NCI-H460 (cell line): ENCODE results near the gene IGHMBP2. TPM values are rescaled to one million over a fixed set of nuclear protein-coding genes. Genes with fewer than 3 reads are reported as not detected.

ENCODE experiments used
- DNase-seq: peaks from one replicate; pipeline ENCODE4 v3.0.0-alpha.2; 2016; ENCODE audit warnings: low read depth; ENCODE audit errors: extremely low read depth
- total RNA-seq: library from RNA; depleted of rRNA; stranded (reverse); fragments of >200 nt; shearing (Covaris generic); gene quantifications from 2 replicates; pipeline ENCODE4 v1.2.3, GENCODE V29; 2014

IGHMBP2 gene
- total RNA-seq, 1 experiment from 2014 or later = 8.3 TPM

DNA sequence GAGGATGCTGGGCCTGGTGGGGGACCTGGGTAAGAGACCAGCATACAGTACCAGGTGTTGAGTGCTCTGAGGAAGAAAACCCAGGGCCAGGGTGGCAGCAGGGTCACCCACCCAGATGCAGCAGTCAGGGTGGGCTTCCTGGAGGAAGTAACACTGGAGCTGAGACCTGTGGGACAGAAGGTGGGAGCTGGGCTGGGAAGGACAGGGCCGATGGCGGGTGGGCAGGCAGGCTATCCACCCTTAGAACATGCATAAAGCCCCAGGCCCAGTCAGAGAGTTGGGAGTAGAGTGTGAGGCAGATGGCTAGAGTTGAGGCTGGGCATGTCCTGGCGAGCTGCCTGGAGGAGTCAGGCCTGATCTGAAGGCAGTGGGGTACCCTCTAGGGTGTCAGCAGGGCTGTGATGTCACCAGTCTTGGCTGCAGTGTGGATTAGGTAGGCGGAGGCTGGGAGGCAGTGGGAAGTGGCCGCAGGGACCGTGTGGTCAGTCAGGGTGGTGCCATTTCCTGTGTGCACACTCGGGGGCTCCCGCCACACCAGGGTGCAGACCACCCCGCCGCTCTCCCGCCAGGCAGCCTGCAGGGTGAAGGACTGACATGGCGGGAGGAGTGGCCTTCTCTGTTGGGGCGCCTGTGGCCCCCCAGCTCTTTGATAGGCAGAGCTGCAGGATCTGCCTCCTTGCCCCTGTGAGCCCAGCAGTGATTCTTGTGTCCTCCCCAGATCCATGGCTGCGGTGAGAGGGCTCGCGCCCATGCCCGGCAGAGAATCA, 35.3 kb downstream of the IGHMBP2 start:
- no peak for DNase-seq

DNA sequence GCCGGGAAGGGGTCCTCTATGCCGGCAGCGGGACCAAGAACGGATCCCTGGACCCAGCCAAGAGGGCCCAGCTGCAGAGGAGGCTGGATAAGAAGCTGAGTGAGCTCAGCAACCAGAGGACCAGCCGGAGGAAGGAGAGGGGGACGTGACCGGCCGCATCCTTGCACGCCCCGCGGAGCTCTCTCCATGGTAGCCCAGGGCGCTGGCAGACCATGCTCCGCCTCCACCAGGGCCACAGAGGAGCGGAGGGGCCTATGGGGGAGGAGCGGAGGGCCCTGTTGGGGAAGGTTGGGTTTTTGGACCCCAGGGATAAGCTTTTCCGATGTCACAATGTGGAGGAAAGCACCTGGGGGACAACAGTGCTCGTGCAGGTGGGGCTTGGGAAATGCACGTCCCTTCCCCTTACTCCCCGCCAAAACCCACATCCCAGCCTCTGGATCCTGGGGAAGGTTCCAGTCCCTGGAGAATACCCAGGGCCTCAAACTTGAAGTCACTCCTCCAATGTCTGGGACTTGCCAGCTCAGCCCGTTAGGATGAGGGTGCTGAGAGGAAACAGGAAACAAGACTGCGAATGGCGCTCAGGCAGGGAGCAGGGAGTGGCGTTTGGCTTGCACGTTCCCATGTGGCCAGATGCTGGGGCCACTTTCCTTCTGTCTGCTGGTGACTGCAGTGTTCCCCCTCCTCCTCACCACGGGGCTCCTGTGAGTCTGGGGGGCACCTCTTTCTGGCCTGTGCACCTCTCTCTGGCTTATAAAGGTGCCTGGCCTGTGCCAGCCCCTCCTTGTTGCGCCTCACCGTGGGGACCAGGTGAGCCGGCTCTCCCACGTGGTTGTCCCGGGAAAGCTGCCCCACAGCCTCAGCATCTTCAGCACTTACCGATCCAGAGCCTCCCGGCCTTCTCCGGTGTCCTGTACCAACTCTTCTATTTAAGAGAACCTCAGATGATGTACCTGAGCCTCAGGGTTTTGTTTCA, 36.2 kb downstream of the IGHMBP2 start:
- no peak for DNase-seq

DNA sequence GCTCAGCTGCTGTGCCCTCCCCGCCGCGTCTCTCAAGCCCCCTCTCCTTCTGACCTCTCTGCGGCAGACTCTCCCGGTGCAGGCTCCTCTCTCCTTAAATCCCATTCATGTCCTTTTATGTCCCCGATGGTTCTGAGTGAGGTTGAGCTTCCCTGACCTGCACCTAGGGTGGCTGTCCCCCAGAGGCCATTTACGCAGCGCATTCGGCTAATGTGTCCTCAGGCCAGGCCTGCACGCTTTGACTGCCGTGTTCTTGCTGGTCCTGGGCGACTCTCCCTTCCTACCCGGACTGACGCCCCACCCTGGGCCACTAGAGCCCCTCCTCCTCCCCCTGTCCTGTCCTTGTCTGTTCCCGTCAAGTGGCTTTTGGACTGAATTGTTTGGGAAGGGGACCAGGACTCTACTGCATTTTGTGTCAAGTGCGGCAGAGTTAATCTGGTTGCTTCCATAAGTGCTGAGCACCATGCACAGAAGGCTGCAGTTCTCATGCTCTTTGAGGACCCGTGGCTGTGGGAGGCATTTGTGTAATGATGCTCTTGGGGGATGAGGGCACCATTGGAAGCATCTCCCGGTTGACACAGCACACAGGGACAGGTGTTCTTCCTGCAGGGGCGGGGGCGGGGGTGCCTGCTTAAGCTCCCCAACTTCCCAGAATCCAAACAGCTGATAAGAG, 37.1 kb downstream of the IGHMBP2 start:
- no peak for DNase-seq

DNA sequence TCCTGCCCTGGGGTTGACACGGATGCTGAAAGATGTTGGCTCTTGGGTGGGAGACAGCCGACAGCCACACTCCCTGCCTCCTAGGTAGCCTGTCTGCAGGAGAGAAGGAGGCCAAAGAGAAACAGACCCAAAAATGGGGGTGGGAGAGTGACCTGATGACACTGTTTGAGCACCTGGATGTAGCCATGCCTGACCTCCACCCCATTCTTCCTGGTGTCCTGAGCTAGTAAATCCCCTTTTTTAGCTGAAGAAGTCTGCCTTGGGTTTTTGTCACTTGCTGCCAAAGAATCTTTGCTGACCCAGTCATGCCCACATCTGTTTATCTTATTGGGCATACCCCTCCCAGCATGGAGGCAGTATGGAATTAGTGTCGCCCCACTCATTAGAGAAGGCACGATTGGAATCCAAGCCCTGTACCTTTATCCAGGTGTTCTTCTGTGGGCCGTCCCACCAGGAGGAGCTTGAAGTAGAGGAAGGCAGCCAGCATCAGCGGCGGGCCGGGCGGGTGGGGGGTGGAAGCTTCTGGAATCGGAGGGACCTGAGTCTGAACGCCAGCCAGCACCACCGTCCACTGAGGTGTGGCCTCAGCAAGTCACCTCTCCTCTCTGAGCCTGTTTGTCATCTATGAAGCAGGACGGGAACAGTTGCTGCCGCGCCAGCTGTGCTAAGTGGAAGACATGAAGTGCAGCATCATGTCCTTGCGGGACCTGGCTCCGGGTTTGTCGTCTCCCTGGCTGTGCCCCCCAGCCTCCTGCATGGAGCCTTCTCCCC, 37.8 kb downstream of the IGHMBP2 start:
- no peak for DNase-seq

DNA sequence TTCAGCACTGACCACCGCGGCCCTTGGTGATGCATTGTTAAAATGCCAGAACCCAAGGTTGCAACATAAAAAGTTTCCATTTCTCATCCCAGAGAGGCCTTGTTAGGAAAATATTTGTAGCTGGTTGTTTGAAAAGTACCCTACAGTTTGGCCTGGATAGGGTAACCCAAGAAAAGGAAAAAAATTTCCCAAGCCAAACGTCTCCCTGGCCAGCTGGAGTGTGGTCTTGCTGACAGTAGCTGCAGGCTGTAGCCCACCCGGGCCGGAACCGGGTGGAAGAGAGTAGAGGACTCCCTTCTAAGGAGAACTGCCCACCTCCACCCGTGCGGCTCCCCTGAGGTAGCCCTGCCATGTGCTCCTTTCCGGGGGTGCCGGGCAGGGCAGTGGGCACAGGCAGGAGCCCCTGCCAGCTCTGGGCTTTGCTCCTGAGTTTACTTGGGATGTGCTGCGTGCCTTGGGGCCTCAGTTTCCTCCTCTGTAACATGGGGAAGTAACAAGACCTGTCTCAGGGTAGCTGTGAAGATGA, 38.5 kb downstream of the IGHMBP2 start:
- DNase-seq = no peak

DNA sequence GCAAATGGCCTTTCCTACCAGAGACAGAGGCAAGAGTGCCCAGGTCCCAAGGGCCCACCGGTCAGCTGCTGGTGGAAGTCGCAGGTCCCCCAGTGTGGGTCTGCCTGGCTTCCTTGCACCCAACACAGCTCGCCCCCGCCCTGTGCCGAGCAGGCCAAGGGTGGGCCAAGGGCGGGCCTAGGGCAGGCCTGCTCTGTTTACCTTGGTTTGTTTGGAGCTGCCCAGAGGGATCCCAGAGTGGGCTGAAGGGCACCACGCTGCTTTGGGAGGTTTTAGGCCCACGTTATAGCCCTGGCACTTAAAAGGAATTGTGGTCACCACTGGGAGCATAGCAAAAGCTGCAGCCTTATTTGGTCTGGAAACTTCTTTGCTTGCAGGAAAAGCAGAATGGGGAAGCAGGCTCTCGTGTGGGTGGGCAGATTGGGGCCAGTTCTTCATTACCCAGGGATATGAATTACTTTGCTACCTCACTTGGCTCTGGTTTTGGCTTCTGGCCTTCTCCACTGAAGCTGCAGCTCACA, 39.1 kb downstream of the IGHMBP2 start:
- no peak for DNase-seq

DNA sequence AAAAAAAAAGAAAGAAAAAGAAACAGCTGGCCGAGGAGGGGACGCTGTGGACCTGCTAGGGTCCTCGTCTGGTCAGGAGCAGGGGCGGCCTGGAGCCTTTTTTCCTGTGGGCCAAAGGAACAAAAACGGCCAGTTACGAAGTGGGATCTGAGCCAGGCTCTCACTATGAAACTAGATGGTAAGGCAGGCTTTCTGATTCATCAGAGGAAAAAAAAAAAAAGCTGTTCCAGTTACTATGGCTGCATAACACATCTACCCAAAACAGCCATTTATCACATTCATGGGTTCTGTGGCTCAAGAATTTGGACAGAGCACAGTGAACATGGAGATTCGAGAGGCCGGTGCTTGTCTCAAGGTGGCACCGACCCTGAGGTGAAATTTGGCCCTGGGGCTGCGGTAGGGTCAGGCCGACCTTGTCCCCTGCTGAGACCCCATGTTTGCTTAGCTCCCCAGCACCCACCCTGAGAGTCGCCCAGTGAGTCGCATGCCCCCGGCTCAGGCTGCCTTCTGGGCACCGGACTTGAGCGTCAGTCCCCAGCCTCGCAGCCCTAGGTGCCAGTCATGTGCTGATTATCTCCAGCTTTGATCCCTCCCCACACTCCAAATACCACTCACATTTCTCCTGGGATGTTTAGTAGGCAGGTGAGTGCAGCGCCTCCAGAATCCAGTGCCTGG, 42.9 kb downstream of the IGHMBP2 start:
- DNase-seq = no peak

DNA sequence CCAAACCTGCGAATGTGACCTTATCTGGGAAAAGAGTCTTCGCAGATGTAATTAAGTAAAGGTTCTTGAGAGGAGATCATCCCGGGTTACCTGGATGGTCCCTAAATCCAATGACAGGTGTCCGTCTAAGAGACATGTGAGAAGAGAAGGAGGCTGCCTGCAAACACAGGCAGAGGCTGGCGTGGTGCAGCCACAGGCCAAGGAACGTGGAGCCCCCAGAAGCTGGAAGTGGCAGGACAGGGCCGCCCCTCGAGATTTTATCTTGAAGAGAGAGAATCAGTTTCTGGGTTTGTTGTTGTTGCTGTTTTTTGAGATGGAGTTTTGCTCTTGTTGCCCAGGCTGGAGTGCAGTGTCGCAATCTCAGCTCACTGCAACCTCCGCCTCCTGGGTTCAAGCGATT, 43.5 kb downstream of the IGHMBP2 start:
- no peak for DNase-seq

DNA sequence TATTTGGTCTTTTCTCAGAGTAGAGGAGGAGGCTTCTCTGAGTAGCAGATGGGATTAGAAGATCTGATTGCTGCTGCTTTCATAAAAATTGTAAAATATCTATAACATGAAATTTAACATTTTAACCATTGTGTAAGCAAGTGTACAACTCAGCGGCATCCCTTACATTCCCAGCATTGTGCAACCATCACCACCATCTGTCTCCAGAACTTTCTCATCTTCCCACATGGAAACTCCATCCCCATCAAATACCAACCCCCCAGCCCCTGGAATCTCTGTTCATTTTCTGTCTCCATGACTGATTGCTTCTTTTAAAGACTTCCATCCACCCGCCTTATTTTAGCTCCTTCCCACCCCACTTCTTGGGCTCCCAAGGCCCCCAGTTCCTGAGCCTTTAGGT, 44.8 kb downstream of the IGHMBP2 start:
- no peak for DNase-seq

DNA sequence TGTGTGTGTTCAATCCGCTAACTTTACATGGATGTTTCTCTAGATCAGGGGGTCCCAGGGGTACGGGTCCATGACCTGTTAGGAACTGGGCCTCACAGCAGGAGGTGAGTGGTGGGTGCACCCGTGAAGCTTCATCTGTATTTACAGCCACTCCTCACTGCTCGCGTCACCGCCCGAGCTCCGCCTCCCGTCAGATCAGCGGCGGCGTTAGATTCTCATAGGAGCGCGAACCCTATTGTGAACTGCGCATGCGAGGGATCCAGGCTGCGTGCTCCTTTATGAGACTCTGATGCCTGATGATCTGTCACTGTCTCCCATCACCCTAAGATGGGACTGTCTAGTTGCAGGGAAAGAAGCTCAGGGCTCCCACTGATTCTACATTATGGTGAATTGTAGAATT, 45.2 kb downstream of the IGHMBP2 start:
- no peak for DNase-seq

DNA sequence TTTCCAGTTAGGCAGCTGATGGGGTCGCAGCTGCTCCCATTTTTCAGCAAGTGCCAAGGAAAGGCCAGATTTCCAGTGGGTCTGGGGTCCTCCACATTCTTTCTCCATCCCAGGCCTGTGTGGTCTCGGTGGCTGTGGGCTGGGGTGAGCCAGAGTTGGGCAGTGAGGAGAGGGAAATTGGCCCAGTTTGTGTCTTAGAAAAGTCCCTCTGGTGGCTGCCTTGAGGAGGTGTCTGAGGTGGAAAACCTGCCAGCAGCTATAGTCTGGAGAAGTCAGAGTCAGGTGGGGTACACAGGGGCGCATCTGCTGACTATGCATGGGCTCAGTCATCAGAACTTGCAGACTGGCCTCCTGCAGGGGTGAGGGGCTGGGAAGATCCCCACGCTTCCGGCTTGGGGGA, 46.6 kb downstream of the IGHMBP2 start:
- no peak for DNase-seq

DNA sequence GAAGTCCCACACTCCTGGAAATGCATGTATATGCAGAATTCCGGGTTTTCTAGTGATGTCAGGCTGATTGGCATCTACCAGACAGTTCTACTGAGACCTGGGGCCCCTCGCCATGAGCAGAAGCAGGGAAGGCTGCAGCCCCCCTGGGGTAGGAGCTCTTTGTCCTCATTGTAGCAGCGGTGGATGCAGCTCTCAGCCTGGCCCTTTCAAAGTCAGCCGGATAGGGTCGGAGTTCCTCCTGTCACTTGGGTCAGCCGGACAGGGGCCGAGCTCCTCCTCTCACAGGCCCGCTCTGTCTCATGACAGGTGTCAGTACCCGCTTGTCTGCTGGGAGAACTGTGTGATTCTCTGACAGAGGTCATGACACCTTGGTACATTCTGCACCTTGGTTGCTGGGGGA, 47.1 kb downstream of the IGHMBP2 start:
- DNase-seq = no peak

DNA sequence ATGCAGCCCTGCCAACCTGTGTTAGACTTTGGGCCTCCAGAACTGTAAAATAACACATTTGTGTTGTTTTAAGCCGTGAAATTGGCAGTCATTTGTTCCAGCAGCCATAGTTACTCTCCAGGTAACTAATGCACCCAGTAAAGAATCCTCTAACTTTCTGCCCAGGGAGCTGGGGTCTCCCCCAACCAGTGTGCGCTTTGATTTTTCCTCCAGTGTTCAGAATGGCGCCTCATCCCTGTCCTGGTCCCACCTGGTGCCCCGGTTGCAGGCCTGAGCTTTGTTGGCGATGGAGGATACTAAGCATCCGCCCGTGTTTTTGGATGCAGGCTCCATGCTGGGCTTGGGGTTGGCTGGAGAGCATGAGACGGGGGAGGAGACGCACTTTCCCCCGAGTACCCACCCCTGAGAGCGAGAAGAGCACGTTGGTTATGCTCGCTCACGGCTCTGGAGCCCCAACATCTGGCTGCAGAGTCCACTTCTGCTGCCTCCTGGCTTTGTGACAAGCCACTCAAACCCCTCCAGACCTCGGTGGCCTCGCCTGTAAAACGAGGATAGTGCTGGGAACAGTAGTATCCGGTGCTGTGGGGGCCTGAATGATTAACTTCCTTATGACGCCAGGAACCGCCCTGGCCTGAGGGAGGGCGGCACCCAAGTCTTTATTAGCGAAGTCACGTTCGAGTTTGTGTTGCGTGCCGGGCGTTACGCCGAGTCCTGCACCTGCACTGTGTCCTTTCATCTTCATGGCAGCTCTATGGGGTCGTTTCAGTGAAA, 51.3 kb downstream of the IGHMBP2 start:
- DNase-seq = no peak

DNA sequence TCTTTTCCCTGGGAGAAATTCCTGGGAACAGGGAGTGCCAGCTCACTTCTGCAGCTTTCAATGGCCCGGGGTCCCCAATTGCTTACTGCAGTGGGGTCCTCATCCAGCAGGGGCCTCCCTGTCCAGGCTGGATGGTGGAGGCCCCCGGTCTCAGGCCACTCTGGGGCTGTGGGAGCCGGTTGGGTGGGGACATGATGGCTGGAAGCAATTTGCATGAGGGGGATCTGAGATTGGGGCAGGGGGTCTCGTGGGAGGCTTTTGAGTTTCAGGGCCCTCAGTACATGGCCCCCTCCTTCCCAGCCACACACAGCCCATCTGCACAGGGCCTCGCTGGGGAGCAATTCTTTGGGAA, 51.9 kb downstream of the IGHMBP2 start:
- no peak for DNase-seq

DNA sequence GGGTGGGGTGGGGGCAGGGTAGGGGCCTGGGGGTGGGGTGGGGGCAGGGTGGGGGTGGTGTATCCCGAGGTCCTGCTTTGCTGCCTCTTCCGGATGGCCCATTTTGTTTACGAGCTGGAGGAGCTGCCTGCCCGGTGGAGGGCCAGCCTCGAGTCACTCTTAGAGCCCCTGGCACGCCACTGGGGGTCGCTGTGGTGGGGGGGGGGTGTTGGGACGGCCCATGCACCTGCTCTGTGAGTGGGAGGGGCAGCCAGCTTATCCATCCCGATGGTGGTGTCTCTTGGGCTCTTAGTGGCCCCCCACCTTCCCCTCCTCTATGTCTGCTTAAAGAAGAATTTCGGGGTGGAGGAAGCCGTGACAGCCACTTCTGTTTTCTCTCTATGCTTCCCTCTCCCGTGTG, 52.5 kb downstream of the IGHMBP2 start:
- DNase-seq = no peak

DNA sequence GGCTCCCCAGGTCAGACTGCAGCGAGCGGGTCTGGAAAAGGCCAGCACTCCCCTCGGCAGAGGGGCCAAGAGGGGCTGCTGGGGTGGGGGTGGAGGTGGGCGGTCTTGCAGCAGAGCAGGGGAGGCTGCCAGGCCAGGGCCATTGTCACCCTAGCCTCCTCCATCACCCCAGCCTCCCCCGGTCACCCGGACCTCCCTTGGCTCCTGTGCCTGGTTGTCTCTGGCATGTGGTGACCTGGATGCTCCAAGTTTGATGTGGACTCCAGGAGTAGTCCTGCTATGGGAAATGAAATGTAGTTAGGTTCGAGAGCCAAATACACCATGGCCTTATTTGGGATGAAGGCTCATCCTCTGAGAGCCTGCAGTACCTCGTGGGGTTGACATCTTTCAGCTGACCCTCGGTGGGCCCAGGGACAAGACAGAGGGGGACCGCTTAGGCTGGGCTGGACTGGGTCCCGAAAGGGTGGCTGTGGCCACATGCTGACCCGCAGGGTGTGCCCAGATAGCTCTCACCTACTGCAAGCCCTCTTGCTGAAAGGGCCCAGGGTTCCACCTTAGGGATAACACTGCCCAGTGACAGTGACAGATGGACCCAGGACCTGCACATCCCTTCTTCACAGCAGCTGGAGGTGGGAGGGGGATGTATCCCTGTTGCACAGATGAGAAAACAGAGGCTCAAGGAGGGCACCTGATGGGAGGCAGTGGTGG, 53.0 kb downstream of the IGHMBP2 start:
- DNase-seq = no peak

DNA sequence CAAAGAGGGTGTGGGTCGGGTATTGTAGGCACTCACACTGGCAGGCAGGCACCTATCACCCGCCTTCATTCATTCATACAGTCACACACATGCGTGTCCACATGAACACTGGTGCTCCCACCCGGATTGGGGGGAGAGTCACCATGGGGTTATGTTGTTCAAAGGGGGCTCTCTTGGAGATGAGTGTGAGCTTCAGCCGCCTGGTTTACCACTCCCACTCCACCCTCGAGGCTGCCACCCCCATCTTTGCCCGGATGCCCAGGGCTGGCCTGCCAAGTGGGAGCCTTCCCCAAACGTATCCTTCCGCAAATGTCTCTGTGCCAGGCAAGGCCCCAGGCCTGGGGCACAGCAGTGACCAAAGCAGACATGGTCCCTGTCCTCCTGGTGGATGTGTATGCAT, 54.5 kb downstream of the IGHMBP2 start:
- no peak for DNase-seq
